Measurements from ENCODE around the gene KLK11. TPM values are rescaled to one million over a fixed set of nuclear protein-coding genes. Genes with fewer than 3 reads are reported as not detected.
A peak's percentile ranks its signal among the peaks of the same experiment; 100 is the strongest.

KLK11 gene
- total and polyA plus RNA-seq, 2 of the 8 experiments (the other 6 are each of a cell fraction or from before 2014, with no cell fraction given) = 0.45 TPM; not detected in 1

GRCh38 chr19:51025401-51025800 is 1.0 kb downstream of the KLK11 start:
- peaks cover 3 to 25% (median 17%) of the 10 kb centered on the region in 4 experiments for H3K4me1 ChIP-seq (replicated peaks in 1 of 4; ENCODE audit: control insufficient read depth in 3 of 4, insufficient read depth in 4 of 4, low read length in 3 of 4)
- no peaks in the 10 kb centered on the region for H4K20me1 ChIP-seq (replicated peaks in 1 of 2; ENCODE audit: control insufficient read depth in 1 of 2, insufficient read depth in 2 of 2, low read length in 2 of 2)
- no peaks in the 10 kb centered on the region; the same call in 1 of the 2 replicates for H3K23me2 ChIP-seq (ENCODE audit: low read depth, low read length)
- no peak overlapping the region for H3K56ac ChIP-seq (replicated peaks; ENCODE audit: insufficient read length, low read depth, low read length)
- FAIRE-seq (no peak), DNase-seq (ENCODE audit: low read depth in 1 of 2, low spot score in 2 of 2) (no peak)
- H3K27ac ChIP-seq (ENCODE audit: low read depth, low read length) = no peak overlapping the region
- H3K4me2 ChIP-seq (ENCODE audit: insufficient read depth in 1 of 2, low read depth in 2 of 2, low read length in 2 of 2) = no peak overlapping the region; a peak in 1 of 4 replicates
- peak overlapping the region; percentile 30; the same call in 1 of the 2 replicates for H2BK12ac ChIP-seq (ENCODE audit: low read depth, low read length)
- H2AFZ ChIP-seq (ENCODE audit: low read length) = no peak overlapping the region
- no peak overlapping the region for H2BK15ac ChIP-seq (ENCODE audit: low read length)
- no peak overlapping the region for H2BK120ac ChIP-seq (replicated peaks; ENCODE audit: low read depth, low read length)
- 73% methylated on average over 2 of the region's 6 CpGs; no CpG with 5 or more reads in 1 of the 2 experiments for WGBS, 2 experiments (ENCODE audit: extremely low coverage in 1 of 2, insufficient coverage in 1 of 2, insufficient read length in 1 of 2, insufficient replicate concordance in 2 of 2, low coverage in 1 of 2, low lambda C conversion rate in 2 of 2, missing lambda C conversion rate in 1 of 2)
- H3K23ac ChIP-seq (ENCODE audit: insufficient read length) = no peak overlapping the region
- ChIA-PET CTCF (ENCODE audit: partially characterized antibody) (interaction anchor here (1.1 to 15.0 kb wide), 5 partner anchors 8 to 96 kb away, joined by 4 to 269 read pairs (median 4); partner anchors contain the start of genes KLK12 and KLK8), POLR2A (ENCODE audit: partially characterized antibody) (interaction anchor here (1.3 kb wide), 1 partner anchor 71 kb away, joined by 4 read pairs; no protein-coding TSS in a partner anchor)
- no peaks in the 10 kb centered on the region for H3K79me1 ChIP-seq (ENCODE audit: low read depth, low read length)
- H3K4ac ChIP-seq (replicated peaks; ENCODE audit: insufficient read length, low read depth, low read length) = no peak overlapping the region
- H2BK5ac ChIP-seq (ENCODE audit: low read depth, low read length) = no peak overlapping the region
- H3K4me3 ChIP-seq (ENCODE audit: extremely low read depth in 1 of 4, insufficient read depth in 2 of 4, low read depth in 3 of 4, low read length in 4 of 4) = no peak overlapping the region
- H2AK5ac ChIP-seq (ENCODE audit: low read depth, low read length) = no peak overlapping the region
- no peak overlapping the region for H4K91ac ChIP-seq (replicated peaks; ENCODE audit: insufficient read length, low read length)
- no peak overlapping the region for H3K9ac ChIP-seq (replicated peaks in 1 of 4; ENCODE audit: extremely low read depth in 1 of 4, low read depth in 3 of 4, low read length in 3 of 4)
- no peak overlapping the region for H2BK20ac ChIP-seq (ENCODE audit: low read length)
- no peak overlapping the region for H4K8ac ChIP-seq (ENCODE audit: extremely low read depth, insufficient read depth, low read length)
- H3K27me3 ChIP-seq (replicated peaks in 1 of 4; ENCODE audit: control insufficient read depth in 3 of 4, extremely low read depth in 1 of 4, insufficient read depth in 3 of 4, low read length in 3 of 4) = peaks cover 0 to 1% (median 0%) of the 10 kb centered on the region in 4 experiments; a peak in 1 of 7 replicates
- no peak overlapping the region; the same call in 1 of the 2 replicates for H3K18ac ChIP-seq (ENCODE audit: extremely low read depth, low read length)
- H3K36me3 ChIP-seq (ENCODE audit: control insufficient read depth in 2 of 4, insufficient read depth in 4 of 4, low read length in 3 of 4) = no peaks in the 10 kb centered on the region
- no peak overlapping the region for H3K14ac ChIP-seq (ENCODE audit: insufficient read length)
- no peak overlapping the region for H4K5ac ChIP-seq (ENCODE audit: insufficient read length, low read depth, low read length)
- H3K79me2 ChIP-seq (ENCODE audit: control insufficient read depth in 1 of 2, insufficient read depth in 2 of 2, low read length in 2 of 2) = no peaks in the 10 kb centered on the region
- no peaks in the 10 kb centered on the region for H3K9me3 ChIP-seq (ENCODE audit: insufficient read depth in 2 of 2, low read depth in 1 of 2, low read length in 1 of 2)
- TF ChIP-seq BACH1 (IDR thresholded peaks at IDR 0.05; ENCODE audit: low read length) (no peak), HDAC6 (IDR thresholded peaks at IDR 0.05; ENCODE audit: low read depth, low read length) (no peak), ASH2L (IDR thresholded peaks at IDR 0.05; ENCODE audit: low read length) (peak; percentile 20), CBX5 (IDR thresholded peaks at IDR 0.05; ENCODE audit: low read depth, low read length) (no peak)

Data from H1 (cell line).